Measurements from ENCODE around the gene MXRA7.

GRCh38 chr17:76713765-76714164, 3.0 kb upstream of the MXRA7 start:
- TF ChIP-seq CTCF (IDR thresholded peaks at IDR 0.05) (no peak), POLR2A (IDR thresholded peaks at IDR 0.05) (no peak)
